CD4-positive, alpha-beta T cell treated with Interleukin-17A for 4 hours (primary cell): Measurements from ENCODE around the gene SKP1.

ENCODE experiments used
- DNase-seq: peaks from one replicate; pipeline ENCODE4 v3.0.0-alpha.2; 2020; ENCODE audit warnings: mixed read lengths

Gene SKP1

DNA sequence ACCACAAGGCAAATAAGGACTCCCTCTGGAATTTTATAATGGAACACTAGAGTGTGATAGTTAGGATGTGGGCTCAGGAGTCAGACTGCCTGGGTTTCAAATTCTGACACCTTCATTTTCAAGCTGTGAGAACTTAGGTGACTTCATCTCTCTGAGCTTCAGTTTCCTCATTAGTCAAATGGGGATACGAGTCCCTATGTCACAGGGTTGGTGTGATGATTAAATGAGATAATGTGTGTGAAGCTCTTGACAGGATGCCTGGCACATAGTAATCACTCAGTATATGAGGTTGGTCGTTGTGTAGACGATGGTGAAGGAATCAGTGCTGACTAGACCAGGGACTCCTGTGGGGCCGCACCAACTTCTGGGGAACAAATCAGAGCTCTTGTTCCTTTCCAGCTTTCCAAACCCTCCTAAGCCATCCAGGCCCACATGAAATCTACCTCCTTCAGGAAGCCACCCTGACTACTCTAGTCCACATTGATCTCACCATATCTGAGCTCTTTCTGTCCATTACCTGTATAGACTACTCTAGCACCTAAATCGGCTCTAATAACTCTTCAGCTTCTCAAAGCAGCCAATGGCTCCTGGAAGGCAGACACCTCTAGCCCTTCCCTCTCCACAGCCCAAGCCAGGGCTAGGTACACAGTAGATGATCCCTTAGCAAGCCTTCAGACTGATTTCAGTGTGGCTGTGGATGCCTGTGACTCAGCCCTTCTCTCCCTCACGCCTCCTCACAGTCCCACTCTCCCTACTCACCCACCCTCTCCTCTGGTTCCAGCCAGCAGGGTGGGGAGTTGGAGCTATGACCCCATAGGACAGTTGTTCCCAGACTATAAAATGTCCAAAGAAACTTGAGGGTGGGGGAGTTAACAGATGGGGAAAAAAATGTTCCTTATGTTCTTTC is 64.8 kb downstream of the SKP1 start:
- peak; percentile 61 for DNase-seq

DNA sequence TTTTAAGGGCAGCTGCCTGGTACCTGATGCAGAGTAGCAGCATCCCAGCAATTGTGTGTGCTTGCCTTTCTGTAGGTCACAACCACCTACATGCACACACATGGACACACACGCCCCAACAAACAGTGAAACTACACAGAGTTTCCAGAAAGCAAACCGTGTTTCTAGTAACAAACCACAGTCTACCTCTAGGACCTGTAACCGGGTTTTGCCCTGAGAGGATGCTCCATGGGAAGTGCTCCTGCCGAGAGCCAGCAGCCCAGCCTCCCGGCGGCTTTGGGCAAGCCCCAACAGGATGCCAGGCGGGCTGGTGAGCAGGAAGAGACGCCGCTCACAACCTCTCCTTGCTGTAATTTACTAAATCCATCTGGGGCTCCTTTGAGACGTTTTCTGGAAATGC is 66.4 kb downstream of the SKP1 start:
- DNase-seq = peak; percentile 62

- no peak for DNase-seq
These were observed 69.0 kb downstream of the SKP1 start for GRCh38 chr5:134107779-134108178.

GRCh38 chr5:134106991-134107701 is 69.6 kb downstream of the SKP1 start:
- DNase-seq = no peak

- DNase-seq = no peak
These were observed 72.6 kb downstream of the SKP1 start for GRCh38 chr5:134103998-134104654.

DNA sequence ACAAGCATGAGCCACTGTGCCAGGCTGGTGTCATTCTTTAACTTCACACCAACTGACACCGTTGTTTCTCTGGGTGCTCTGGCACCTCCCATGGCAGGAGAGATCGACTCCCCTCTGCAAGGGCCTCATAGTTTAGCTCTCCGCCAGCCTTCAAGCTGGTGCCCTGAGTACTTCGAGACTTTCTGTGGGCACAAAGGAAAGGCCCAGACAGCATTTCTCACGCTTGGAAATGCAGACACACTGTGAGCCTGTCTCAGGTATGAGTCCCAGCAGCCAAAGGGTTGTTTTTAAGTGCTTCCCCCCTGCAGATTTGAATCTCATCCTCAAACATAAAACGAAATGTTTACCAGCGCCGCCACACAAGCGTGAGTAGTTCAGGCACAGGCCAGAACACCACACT is 73.4 kb downstream of the SKP1 start:
- DNase-seq = peak; percentile 72

DNA sequence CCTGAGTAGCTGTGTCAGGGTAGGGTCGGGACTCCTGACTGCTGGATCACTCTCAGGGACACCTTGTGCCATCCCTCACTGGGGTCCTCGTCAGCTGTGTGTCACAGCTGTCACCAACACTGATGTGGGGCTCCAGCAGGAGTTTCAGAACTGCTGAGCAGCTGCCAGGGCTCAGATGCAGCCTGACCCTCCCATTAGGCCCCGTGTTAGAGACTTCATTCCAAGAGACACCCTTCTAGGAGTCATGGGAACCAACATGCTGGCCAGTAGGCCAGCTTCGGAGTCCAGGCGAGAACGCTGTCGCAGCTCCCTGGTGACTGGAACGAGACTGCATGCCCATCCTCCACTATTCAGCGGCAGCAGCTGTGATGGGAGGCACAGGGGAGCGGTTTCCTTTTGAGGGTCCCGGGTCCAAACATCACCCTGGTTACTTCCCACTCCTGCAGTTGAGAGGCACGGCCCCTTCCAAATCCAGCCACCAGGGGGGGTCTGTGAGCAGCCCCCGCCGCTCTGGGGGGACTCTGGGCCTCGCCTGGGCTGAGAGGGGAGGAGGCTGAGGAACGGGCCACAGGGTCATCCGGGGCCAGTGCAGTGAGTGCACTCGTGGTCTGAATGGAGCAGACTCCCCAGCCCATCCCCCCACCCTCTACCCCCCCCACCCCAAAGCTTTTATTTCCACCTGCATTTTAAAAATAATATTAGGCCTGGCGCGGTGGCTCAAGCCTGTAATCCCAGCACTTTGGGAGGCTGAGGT is 74.9 kb downstream of the SKP1 start:
- DNase-seq = peak; percentile 85

GRCh38 chr5:134100283-134101091 is 76.3 kb downstream of the SKP1 start:
- peak; percentile 87 for DNase-seq

- DNase-seq = peak; percentile 36
These were observed 76.8 kb downstream of the SKP1 start for GRCh38 chr5:134099939-134100282.

- DNase-seq = no peak
These were observed 77.4 kb downstream of the SKP1 start for GRCh38 chr5:134099288-134099872.
